Measurements from ENCODE around the gene CACNB2.

CACNB2 gene

DNA sequence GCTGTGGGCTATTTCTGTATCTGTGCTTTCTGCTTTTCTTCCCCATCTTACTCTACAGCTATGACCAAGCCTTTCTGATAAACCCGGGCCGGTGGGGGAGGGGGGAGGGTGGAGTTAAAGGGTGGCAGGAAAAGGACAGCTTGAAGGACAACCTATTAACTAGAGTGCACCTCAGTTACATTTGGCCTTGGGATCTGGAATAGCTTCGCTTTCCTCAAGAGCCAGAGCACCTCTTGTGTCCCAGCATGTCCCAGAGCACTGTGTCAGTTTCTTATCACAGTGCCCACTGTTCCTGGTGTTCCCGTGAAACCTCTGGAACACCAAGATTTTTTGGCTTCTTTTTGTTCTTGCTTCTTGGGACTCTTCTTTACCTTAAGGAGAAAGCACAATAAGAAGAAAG lies 350.5 kb downstream of the CACNB2 start:
- in situ Hi-C loops (cut with MboI; ENCODE audit: low sequenced_read_pairs): no loop called here

GRCh38 chr10:18497806-18498369 lies 357.7 kb downstream of the CACNB2 start:
- in situ Hi-C loops (cut with MboI; ENCODE audit: low sequenced_read_pairs): no loop called here

DNA sequence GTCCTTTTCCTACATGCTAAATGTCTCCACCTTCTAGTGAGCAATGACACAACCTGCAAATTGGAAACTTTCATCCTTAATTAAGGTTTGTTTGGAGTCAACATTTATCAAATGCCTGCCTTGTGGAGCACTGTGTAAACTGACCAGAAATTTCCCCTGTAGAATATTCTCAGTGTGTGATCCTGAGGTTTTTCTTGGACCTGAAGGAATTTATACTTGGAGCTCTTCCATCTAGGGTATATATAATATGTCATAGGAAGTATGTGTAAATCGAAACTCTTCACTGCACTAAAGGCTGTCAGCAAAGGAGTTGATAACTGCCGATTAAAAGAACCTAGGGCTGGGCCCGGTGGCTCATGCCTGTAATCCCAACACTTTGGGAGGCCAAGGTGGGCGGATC lies 358.8 kb downstream of the CACNB2 start:
- in situ Hi-C loops (cut with MboI; ENCODE audit: low sequenced_read_pairs): no loop called here

- in situ Hi-C loops (cut with MboI; ENCODE audit: low sequenced_read_pairs): no loop called here
Measured at GRCh38 chr10:18500576-18500975, 360.4 kb downstream of the CACNB2 start.

DNA sequence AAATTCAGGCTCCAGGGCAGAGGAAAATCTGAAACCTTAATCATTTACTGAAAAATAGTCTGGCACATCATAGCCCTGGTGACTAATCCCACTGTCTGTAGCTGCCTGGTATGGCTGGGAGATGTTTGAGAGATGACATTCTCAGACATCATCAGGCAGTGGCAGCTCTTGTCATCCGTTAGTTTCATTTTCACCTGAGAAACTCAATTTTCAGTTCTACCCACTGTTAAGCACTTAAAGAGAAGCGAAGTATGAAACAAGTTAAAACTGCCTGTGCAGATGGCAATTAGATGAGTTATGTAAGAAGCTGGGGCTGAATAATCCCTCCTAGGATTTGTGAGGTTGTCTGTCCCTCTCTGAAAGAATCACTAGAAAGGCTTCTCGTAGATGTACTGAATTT lies 361.0 kb downstream of the CACNB2 start:
- in situ Hi-C loops (cut with MboI; ENCODE audit: low sequenced_read_pairs): no loop called here

GRCh38 chr10:18501629-18502028 lies 361.4 kb downstream of the CACNB2 start:
- in situ Hi-C loops (cut with MboI; ENCODE audit: low sequenced_read_pairs): no loop called here

DNA sequence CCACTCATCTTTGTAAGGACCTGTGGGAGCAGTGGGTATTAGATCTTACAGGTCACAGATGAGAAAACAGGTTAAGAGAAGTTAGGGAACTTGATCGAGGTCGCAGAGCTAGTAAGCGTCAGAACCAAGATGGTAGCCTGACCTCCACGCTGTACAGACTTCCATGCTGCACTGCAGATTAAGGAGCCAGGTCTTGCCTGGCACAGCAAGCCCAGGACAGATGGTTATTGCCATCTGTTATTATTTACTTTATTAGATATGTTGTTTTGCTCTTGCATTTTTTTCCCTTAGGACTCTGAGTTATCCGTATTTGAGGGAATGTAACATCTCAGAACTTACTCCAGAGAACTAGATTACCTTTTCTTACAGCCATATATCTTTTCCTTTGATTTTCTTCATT lies 363.9 kb downstream of the CACNB2 start:
- in situ Hi-C loops (cut with MboI; ENCODE audit: low sequenced_read_pairs): no loop called here

DNA sequence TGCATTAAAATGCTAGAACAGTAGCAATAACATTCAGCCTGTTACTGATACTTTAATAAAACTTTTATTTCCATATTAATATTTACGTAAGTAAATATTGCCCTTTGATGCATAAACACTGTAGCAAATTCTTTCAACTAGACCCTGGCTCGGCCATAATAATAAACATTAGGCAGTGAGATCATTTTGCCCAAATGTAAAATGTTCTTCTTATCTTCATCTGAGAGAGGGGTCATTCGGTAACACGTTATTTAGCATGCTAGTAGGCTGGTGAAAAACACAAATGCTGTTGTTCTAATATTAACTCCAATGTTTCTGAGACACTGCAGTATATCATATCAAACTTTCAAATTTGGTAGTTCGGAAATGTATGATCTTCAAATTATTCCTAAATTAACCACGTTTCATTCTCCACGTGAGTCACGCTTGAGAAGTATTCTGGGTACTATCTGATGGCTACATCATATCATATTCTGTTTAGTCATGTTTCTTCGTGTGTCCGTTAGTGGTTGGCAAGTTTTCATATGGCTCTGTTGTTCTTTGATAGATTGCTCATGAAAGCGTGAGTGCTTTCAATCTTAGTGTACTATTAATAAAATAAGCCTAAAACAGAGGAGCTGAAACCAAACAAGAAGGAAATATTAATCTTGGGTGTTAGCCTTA lies 365.4 kb downstream of the CACNB2 start:
- in situ Hi-C loops (cut with MboI; ENCODE audit: low sequenced_read_pairs): no loop called here

GRCh38 chr10:18508587-18508986 lies 368.4 kb downstream of the CACNB2 start:
- in situ Hi-C loops (cut with MboI; ENCODE audit: low sequenced_read_pairs): no loop called here

GRCh38 chr10:18514537-18514936 lies 374.3 kb downstream of the CACNB2 start:
- in situ Hi-C loops (cut with MboI; ENCODE audit: low sequenced_read_pairs): no loop called here

DNA sequence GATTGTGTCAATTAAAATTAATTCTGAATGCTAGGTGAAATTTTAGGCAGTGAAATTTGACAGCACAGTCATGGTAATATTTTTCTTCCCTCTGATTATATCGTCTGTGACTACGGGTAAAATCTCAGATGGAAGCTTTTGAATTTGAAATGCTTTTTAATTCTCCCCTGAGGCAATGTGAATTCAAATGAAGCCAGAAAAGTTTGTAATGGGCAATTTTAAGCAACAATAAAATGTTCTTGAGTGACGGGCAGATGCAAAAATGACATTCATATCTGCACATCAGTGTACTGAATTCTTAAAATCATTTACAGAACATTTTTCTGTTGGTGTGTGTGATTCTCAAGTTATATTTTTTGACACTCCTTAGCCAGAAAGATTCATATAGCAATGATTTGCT lies 376.6 kb downstream of the CACNB2 start:
- in situ Hi-C loops (cut with MboI; ENCODE audit: low sequenced_read_pairs): no loop called here

- in situ Hi-C loops (cut with MboI; ENCODE audit: low sequenced_read_pairs): no loop called here
Measured at GRCh38 chr10:18523025-18523424, 382.8 kb downstream of the CACNB2 start.

DNA sequence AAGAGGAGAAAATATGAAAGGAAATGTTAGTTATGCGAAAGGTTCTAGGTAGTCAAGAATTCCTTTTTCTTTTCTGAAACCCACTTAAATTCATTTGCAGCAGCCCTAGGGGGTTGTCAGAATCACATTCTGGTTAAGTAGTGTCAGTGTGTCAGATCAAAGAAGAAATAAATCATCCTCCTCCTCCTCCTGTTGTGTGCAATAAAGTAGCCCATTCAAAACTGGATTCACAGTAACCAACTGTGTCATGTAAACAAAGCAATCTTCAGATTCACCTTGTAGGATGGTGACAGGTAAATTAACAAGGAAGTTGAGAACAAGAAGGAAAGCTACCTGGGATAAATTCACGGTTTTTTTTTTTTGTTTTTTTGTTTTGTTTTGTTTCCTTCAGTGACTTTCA lies 383.6 kb downstream of the CACNB2 start:
- in situ Hi-C loops (cut with MboI; ENCODE audit: low sequenced_read_pairs): no loop called here

- in situ Hi-C loops (cut with MboI; ENCODE audit: low sequenced_read_pairs): no loop called here
Measured at GRCh38 chr10:18527687-18528086, 387.5 kb downstream of the CACNB2 start.

DNA sequence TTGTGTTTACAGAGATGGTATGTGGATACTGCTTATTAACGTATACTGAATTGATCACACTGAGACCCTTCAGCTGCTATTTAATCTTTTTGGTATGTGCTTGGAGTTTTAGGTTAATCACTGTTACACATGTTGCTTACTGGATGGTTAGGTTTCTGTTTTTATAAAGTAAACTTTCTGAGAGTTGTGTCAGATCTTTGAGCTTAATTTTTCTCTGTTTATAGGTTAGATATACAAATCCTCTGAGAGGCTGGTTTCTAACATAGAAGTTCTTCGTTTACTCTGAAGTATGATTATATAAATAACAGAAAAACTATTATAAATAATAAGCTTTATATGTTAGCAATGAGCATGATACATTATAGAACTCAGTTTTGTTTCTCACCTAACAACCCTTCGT lies 388.1 kb downstream of the CACNB2 start:
- in situ Hi-C loops (cut with MboI; ENCODE audit: low sequenced_read_pairs): no loop called here

GRCh38 chr10:18532881-18533535 lies 392.8 kb downstream of the CACNB2 start:
- in situ Hi-C loops (cut with MboI; ENCODE audit: low sequenced_read_pairs): no loop called here

DNA sequence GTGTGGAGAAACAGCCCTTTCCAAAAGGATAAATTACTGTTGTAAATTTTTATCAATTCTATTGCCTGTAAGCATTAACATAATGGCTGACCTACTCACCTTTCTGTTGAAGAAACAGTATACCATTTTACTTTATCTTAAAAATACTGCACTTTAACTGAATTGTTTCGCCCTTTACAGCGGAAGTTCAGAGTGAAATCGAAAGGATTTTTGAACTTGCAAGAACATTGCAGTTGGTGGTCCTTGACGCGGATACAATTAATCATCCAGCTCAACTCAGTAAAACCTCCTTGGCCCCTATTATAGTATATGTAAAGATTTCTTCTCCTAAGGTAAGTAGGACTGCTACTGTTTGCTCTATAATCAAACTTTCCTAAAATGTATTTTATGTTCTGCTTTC lies 393.7 kb downstream of the CACNB2 start:
- in situ Hi-C loops (cut with MboI; ENCODE audit: low sequenced_read_pairs): no loop called here

- in situ Hi-C loops (cut with MboI; ENCODE audit: low sequenced_read_pairs): no loop called here
Measured at GRCh38 chr10:18539335-18539734, 399.1 kb downstream of the CACNB2 start.

DNA sequence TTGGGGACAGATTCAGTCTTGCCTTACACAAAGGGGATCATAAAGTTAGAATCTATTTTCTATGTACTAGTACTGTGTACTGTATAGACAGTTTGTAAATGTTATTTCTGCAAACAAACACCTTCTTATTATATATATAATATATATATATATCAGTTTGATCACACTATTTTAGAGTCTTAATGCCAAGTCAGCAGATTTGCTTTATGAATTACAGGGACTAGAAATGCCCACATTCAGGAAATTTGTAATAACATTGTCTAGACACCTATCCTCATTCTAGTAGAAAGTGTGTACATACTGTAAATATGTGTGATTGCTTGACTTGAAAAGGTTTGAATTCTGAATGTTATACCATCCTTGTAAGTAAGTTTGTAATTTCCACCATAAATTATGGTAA lies 400.0 kb downstream of the CACNB2 start:
- in situ Hi-C loops (cut with MboI; ENCODE audit: low sequenced_read_pairs): no loop called here

DNA sequence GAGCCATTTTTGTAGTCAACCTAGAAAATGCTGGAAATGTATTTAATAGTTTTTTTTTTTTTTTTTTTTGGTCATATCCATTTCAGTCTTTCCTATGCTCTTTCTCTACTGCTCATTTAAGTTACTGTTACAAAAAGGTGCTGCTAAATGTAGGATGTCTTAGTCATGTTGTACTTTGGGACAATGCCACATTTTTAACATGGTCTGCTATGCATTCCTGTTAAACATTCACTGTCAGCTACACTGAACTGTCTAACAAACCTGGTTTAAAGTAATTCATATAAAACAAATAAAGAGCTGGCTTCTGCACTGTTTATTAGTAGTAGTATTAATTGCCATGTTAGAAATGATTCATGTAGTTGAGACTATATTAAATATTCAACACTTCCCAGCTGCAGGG lies 402.6 kb downstream of the CACNB2 start:
- in situ Hi-C loops (cut with MboI; ENCODE audit: low sequenced_read_pairs): no loop called here

GRCh38 chr10:18545621-18546305 lies 405.5 kb downstream of the CACNB2 start:
- in situ Hi-C loops (cut with MboI; ENCODE audit: low sequenced_read_pairs): no loop called here

- in situ Hi-C loops (cut with MboI; ENCODE audit: low sequenced_read_pairs): no loop called here
Measured at GRCh38 chr10:18549105-18549504, 408.9 kb downstream of the CACNB2 start.
